Measurements from ENCODE around the gene CNOT3.

The CNOT3 gene

DNA sequence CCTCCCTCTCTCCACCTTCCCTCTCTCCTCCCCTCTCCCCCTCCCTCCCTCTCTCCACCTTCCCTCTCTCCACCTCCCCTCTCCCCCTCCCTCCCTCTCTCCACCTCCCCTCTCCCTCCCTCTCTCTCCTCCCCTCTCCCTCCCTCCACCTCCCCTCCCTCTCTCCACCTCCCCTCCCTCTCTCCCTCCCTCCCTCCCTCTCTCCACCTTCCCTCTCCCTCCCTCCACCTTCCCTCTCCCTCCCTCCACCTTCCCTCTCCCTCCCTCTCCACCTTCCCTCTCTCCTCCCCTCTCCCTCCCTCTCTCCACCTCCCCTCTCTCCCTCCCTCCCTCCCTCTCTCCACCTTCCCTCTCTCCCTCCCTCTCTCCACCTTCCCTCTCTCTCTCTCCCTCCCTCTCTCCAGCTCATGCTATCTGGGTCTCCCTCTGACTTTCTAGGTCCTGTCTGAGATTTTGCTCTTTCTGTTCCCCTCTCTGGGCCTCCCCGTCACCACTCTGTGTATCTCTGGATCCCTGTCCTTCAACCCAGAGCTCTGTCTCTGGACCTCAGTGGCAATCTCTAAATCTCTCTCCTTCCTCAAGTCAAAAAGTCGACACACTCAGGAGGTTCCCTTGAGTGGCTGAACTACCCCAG lies 3.5 kb upstream of the CNOT3 start:
- ChIA-PET CTCF (no interaction called here), POLR2A (no interaction called here)
- TF ChIP-seq, protein P1, sequence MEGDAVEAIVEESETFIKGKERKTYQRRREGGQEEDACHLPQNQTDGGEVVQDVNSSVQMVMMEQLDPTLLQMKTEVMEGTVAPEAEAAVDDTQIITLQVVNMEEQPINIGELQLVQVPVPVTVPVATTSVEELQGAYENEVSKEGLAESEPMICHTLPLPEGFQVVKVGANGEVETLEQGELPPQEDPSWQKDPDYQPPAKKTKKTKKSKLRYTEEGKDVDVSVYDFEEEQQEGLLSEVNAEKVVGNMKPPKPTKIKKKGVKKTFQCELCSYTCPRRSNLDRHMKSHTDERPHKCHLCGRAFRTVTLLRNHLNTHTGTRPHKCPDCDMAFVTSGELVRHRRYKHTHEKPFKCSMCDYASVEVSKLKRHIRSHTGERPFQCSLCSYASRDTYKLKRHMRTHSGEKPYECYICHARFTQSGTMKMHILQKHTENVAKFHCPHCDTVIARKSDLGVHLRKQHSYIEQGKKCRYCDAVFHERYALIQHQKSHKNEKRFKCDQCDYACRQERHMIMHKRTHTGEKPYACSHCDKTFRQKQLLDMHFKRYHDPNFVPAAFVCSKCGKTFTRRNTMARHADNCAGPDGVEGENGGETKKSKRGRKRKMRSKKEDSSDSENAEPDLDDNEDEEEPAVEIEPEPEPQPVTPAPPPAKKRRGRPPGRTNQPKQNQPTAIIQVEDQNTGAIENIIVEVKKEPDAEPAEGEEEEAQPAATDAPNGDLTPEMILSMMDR (IDR thresholded peaks at IDR 0.05; ENCODE audit: control extremely low read depth, extremely low read depth, low read depth, missing control alignments), result no peak
- DNase-seq (ENCODE audit: extremely low spot score), result no peak

DNA sequence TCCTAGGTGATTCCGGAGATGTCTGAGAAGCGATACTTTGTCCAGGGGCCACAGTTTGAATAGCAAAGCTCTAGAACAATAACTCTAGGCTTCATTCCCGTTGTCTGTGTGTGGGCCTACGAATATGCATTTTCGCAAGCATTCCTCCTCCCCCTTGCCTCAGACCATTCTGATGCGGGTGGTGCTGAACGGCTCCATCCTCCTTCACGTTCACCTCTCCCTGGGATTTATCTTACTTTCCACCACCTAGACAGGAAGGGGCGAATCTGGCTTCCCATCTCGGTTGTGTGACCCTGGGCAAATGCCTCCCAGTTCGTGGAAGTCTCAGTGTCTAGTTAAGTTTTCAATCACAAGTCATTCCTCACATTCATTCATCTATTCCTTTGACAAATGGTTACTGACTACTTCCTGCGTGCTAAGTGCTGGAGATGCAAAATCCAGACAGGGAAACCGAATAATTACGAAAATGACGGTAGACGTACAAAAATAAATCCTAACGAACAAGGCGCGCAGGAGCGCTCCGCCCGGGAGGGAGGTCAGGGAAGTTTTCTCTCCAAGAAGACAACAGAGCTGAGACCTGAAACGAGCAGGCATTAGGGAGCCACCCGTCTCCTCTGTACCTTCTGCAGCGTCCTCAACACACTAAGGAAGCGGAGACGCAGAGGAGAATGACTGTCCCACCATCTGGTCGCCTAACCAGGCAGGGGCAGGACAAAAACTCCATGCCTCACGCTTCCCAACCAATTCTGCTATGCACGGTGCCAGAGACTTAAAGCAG lies 1.3 kb upstream of the CNOT3 start:
- TF ChIP-seq, protein P1 (IDR thresholded peaks at IDR 0.05; ENCODE audit: control extremely low read depth, extremely low read depth, low read depth, missing control alignments), result no peak
- ChIA-PET CTCF (interaction anchor here (0.7 to 1.5 kb wide), 5 partner anchors 21 to 941 kb away, joined by 3 to 12 read pairs (median 3); partner anchors contain the start of genes LENG1, PRPF31 and TFPT), POLR2A (interaction anchor here (0.6 to 1.7 kb wide), 13 partner anchors 14 to 1263 kb away, joined by 3 to 18 read pairs (median 5); partner anchors contain the start of genes LENG1, LENG8, MBOAT7 and MYADM)
- DNase-seq (ENCODE audit: extremely low spot score), result no peak

DNA sequence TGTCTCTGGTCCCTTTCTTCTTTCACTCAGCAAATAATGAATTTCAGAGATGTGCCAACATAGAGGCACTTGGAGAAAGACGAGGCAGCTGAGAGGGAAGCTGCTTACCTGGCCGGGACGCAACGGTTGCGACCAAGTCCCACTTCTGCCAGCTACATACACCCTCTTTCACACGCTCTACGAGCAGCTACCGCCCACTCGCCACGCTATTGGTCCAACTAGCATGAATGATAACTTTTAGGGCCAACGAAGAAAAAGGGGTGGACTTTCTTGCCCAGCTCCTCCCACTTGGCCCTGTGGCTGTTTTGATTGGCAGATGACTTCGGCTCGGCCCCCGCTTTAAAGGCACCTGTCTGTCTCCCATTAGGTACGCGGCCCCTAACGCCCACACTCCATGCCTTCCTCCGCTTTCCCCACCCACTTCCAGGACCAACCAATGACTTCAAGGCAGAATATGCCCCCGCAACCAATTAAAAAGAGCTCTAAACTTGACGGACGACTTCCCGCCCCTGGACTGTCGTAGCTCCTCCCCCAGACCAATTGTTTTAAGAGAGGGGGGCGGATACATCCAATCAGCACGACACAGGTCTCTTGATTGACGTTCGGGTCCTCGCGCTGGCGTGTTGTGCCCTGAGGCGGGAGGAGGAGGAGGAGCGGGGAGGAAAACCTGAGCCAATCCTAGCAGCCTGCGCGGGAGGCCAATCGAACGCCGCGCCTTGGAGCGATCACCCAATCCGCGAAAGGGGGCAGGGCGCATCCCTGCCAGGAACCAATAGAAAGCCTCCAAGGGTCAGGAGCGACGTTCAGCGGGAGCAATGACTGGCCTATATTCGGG lies 481 bp upstream of the CNOT3 start:
- CTCF ChIA-PET, result interaction anchor here (0.6 to 1.5 kb wide), 9 partner anchors 8 to 942 kb away, joined by 3 to 12 read pairs (median 3); partner anchors contain the start of genes LENG1, PRPF31 and TFPT
- TF ChIP-seq, protein P1 (IDR thresholded peaks at IDR 0.05; ENCODE audit: control extremely low read depth, extremely low read depth, low read depth, missing control alignments), result no peak
- DNase-seq (ENCODE audit: extremely low spot score), result peak; percentile 97
- POLR2A ChIA-PET, result interaction anchor here (0.7 to 1.7 kb wide), 13 partner anchors 11 to 1262 kb away, joined by 3 to 18 read pairs (median 5); partner anchors contain the start of genes LENG1, LENG8, MBOAT7 and MYADM

DNA sequence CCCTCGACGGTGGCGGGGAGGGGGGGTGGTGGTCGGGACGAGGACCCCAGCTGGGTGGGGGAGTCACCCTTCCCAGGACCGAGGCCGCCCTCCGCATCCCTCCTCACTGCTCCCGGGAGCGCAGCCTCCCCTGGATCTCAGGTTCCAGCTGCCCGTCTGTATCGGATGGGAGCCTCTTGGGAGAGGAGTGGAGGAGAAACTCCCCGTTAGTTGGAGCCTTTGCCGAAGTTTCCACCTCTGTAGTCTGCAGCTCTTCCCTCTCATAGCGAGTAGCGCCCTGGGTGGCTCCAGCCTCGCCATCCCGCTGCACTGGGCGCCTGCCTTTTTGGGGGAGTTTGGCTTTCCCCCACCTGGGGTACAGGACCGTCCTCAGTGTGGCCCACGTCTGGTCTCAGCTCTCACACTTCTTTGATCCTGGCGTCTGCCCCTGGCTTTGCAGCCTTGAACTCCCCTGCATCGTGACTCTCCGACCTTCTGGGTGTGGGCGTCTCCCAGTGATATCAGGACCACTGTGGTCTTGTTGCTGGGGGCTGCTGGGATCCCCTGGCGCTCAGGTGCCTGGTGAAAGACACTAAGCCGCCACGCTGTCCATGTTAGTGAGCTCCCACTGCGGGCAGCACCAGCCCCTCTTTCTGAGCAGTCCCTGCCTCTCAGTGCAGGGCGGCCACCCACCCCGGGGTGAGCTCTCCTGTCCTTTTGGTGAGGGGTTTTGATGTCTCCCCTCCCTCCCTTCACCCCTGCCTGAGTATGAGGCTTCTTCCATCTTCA lies 1.1 kb downstream of the CNOT3 start:
- TF ChIP-seq, protein P1 (IDR thresholded peaks at IDR 0.05; ENCODE audit: control extremely low read depth, extremely low read depth, low read depth, missing control alignments), result no peak
- POLR2A ChIA-PET, result interaction anchor here (0.6 to 1.6 kb wide), 2 partner anchors 51 to 72 kb away, joined by 4 to 5 read pairs; partner anchors contain the start of gene MBOAT7
- DNase-seq (ENCODE audit: extremely low spot score), result no peak
- CTCF ChIA-PET, result interaction anchor here (0.8 to 1.4 kb wide), 3 partner anchors 19 to 94 kb away, joined by 3 to 4 read pairs (median 3); partner anchors contain the start of gene LENG1

DNA sequence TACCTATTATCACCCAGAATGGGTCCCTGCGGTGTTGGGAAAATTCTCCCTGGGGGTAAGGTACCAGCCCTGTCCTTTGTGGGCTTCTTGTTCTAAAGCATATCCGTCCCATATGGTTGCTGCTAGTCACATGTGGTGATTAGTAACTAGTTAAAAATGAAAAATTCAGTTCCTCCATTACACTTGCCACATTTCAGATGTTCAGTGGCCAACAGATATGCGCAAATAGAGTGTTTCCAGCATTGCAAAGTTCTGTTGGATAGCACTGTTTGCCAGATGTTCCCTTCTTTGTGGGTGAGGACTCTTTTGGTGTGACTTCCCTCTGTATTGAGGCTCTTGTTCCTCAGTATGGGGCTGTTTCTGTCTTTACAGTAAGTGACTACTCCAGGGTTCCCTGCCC lies 3.8 kb downstream of the CNOT3 start:
- DNase-seq (ENCODE audit: extremely low spot score), result no peak
- TF ChIP-seq, protein P1 (IDR thresholded peaks at IDR 0.05; ENCODE audit: control extremely low read depth, extremely low read depth, low read depth, missing control alignments), result no peak
- POLR2A ChIA-PET, result no interaction called here
- CTCF ChIA-PET, result no interaction called here
